ENCODE results near the gene OTOA. TPM values are rescaled to one million over a fixed set of nuclear protein-coding genes. Genes with fewer than 3 reads are reported as not detected.
"Not testable (repeated sequence)": the region's sequence is repeated elsewhere in the genome, so short reads cannot be mapped to it uniquely, and the experiment has no call there.

Gene OTOA
- polyA plus RNA-seq, 3 donors from 2014 or later, result not detected

- H3K4me1 Mint-ChIP-seq, result peaks cover 55% of the 10 kb centered on the region in 2 donors
- H3K36me3 Mint-ChIP-seq, result no peaks in the 10 kb centered on the region
- H3K9me3 Mint-ChIP-seq, result no peaks in the 10 kb centered on the region
- no peak for DNase-seq
- peak overlapping the region; percentile 64 to 86 (median 80) for H3K4me3 Mint-ChIP-seq
- peaks cover 4 to 12% (median 11%) of the 10 kb centered on the region in 3 donors for H3K27me3 Mint-ChIP-seq (ENCODE audit: low read depth in 3 of 3)
- peak overlapping the region; percentile 94 to 97 (median 96) for H3K27ac Mint-ChIP-seq
Observed at GRCh38 chr16:21646091-21646490, 17.7 kb upstream of the OTOA start.

DNA sequence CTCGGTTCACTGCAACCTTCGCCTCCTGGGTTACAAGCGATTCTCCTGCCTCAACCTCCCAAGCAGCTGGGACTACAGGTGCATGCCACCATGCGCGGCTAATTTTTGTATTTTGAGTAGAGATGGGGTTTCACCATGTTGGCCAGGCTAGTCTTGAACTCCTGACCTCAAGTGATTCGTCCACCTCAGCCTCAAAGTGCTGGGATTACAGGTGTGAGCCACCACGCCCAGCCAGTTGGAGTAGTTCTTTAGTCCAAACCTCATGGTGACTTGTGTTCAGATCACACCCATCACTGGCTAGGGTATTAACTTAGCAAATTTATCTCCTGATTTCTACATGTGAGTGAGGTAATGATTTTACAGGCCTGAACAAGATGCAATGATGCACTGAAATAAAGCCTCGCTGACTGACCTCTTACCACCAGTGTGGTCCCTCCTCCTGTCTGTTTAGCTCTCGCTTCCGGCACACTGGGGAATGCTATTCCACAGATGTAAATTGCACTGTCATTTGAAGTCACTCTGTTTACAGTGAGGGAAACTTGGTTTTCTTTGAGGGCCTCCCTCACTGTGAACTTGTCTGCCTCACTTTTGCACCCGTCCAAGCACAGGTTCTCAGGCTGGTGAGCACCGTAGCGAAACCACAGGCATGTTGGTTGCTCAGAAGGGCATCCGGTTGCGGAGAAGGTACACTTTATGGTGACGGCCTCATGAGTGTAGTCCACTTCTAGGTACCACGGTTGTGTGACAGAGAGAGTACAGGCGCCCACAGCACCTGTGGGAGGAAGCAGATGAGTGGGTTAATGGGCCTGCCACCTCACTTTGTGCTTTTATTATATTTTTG is 16.8 kb upstream of the OTOA start:
- peak overlapping the region; percentile 70 to 81 (median 76) for H3K4me3 Mint-ChIP-seq
- DNase-seq, result peak; percentile 77 to 84 (median 83)
- no peaks in the 10 kb centered on the region for H3K36me3 Mint-ChIP-seq
- peaks cover 55% of the 10 kb centered on the region in 2 donors for H3K4me1 Mint-ChIP-seq
- H3K27ac Mint-ChIP-seq, result peak overlapping the region; percentile 94 to 97 (median 96)
- H3K9me3 Mint-ChIP-seq, result no peaks in the 10 kb centered on the region
- peaks cover 4 to 12% (median 11%) of the 10 kb centered on the region in 3 donors for H3K27me3 Mint-ChIP-seq (ENCODE audit: low read depth in 3 of 3)

GRCh38 chr16:21647562-21648164 is 16.1 kb upstream of the OTOA start:
- no peaks in the 10 kb centered on the region for H3K9me3 Mint-ChIP-seq
- DNase-seq, result no peak
- H3K4me3 Mint-ChIP-seq, result peak overlapping the region in 2 of 5 donors; percentile 26 to 61
- H3K27me3 Mint-ChIP-seq (ENCODE audit: low read depth in 3 of 3), result peaks cover 4 to 12% (median 11%) of the 10 kb centered on the region in 3 donors
- no peaks in the 10 kb centered on the region for H3K36me3 Mint-ChIP-seq
- H3K4me1 Mint-ChIP-seq, result peaks cover 55% of the 10 kb centered on the region in 2 donors
- H3K27ac Mint-ChIP-seq, result peak overlapping the region; percentile 94 to 97 (median 96)

GRCh38 chr16:21649826-21650406 is 13.9 kb upstream of the OTOA start:
- Mint-ChIP-seq H3K27me3 (ENCODE audit: low read depth in 3 of 3) (peaks cover 6 to 12% (median 11%) of the 10 kb centered on the region in 3 donors), H3K4me1 (peaks cover 40 to 46% of the 10 kb centered on the region in 2 donors)
- DNase-seq, H3K36me3 Mint-ChIP-seq, H3K27ac Mint-ChIP-seq, H3K9me3 Mint-ChIP-seq, H3K4me3 Mint-ChIP-seq: not testable (repeated sequence)

DNA sequence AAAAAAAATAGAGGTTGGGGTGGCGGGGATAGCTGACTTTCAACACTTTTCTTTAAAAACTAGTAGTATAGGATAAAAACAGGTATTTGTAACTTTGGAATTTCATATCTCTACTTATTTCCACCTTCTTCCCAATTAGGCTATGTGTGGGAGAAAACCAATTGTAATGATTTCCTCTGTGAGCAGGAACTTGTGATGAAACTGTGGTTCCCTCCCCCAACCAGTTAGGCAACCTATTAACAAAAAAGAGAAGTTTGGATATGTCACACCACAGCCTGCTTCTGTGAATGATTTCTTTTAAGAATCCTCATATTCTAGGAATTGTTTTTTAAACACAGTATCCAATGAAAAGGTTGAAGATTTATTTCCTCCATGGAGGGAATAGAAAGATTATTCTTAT is 13.2 kb upstream of the OTOA start:
- no peak overlapping the region for H3K4me3 Mint-ChIP-seq
- H3K27me3 Mint-ChIP-seq (ENCODE audit: low read depth in 3 of 3), result peaks cover 3 to 8% (median 8%) of the 10 kb centered on the region in 3 donors
- no peaks in the 10 kb centered on the region for H3K9me3 Mint-ChIP-seq
- H3K27ac Mint-ChIP-seq, result peak overlapping the region in 2 of 6 donors; percentile 30 to 36
- no peak for DNase-seq
- H3K36me3 Mint-ChIP-seq, result peaks cover 0 to 5% (median 4%) of the 10 kb centered on the region in 3 donors
- peaks cover 34 to 40% of the 10 kb centered on the region in 2 donors for H3K4me1 Mint-ChIP-seq

DNA sequence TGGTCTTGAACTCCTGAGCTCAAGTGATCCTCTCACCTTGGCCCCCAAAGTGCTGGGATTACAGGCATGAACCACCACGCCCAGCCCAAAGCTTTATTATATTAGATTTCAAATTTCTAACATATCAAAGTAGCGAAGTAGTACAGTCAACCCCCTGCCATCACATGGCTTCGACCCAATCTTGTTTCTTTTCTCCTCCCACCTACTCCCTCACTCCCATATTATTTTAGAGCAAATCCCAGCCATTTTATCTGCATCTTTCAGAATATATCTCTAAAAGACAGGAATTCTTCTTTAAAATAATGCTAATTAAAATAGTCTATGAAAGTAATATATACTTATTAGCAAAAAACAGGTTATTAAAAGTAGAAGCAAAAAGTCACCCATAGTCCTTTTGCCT is 12.3 kb upstream of the OTOA start:
- Mint-ChIP-seq H3K4me3 (no peak overlapping the region), H3K9me3 (no peaks in the 10 kb centered on the region), H3K36me3 (peaks cover 0 to 7% (median 5%) of the 10 kb centered on the region in 3 donors), H3K4me1 (peaks cover 27 to 33% of the 10 kb centered on the region in 2 donors), H3K27ac (peak overlapping the region in 3 of 6 donors; percentile 18 to 52 (median 51)), H3K27me3 (ENCODE audit: low read depth in 3 of 3) (peaks cover 2 to 6% (median 5%) of the 10 kb centered on the region in 3 donors)
- DNase-seq, result no peak

DNA sequence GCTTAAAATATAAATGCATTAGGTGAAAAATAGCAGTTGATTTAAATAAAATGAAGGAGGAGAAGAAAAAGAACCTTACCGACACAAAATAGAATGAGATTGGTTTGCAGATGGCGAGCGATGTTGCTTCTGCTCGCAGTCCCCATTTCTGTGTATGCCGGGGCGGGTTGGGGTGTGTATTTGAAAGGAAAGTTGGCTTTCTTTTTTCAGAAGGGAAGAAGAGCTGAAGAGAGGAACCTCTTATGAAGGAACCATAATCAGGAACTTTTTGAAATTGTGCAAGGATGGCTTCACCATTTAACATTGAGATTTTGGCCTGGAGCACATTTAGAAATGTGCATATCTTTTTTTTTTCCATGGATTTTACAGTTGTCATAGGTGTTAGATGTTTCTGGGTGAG is 11.3 kb upstream of the OTOA start, which contains the start of gene IGSF6:
IGSF6 (minus strand) TSS at position 156 of the 400 bp plus-strand sequence; CDS start at position 146, 10 bp downstream.
- no peaks in the 10 kb centered on the region for H3K9me3 Mint-ChIP-seq
- peaks cover 5 to 7% (median 6%) of the 10 kb centered on the region in 3 donors for H3K36me3 Mint-ChIP-seq
- peaks cover 0 to 2% (median 0%) of the 10 kb centered on the region in 3 donors for H3K27me3 Mint-ChIP-seq (ENCODE audit: low read depth in 3 of 3)
- peaks cover 27 to 34% of the 10 kb centered on the region in 2 donors for H3K4me1 Mint-ChIP-seq
- H3K27ac Mint-ChIP-seq, result peak within 1 kb of the TSS in 4 of 6 donors; percentile 18 to 52 (median 47)
- H3K4me3 Mint-ChIP-seq, result peak within 1 kb of the TSS in 1 of 5 donors; percentile 18
- no peak for DNase-seq

DNA sequence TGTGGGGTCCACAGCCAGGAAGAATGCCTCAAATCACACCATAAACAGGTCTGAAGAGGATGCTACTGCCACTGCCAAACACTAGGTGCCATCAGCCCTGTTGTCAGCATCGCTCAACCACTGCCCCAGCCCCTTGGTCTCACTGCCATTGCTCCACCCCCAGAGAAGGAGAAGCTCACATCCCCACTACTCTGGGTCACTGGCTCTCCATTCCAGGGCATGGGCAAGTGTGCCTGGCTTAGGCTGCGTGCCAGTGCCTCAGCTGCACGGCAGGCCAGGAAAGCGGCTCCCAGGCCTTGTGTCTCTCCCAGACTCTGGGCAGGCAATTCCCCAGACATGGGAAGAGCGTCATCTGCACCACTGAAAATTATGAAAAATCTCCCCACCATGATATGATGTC is 10.2 kb upstream of the OTOA start:
- H3K27me3 Mint-ChIP-seq (ENCODE audit: low read depth in 3 of 3), result peaks cover 0 to 2% (median 0%) of the 10 kb centered on the region in 3 donors
- H3K4me3 Mint-ChIP-seq, result no peak overlapping the region
- peaks cover 5 to 7% (median 6%) of the 10 kb centered on the region in 3 donors for H3K36me3 Mint-ChIP-seq
- no peak overlapping the region for H3K27ac Mint-ChIP-seq
- peaks cover 26 to 30% of the 10 kb centered on the region in 2 donors for H3K4me1 Mint-ChIP-seq
- no peaks in the 10 kb centered on the region for H3K9me3 Mint-ChIP-seq
- DNase-seq, result no peak

- Mint-ChIP-seq H3K4me3 (no peak overlapping the region), H3K9me3 (no peaks in the 10 kb centered on the region), H3K4me1 (peaks cover 23 to 26% of the 10 kb centered on the region in 2 donors), H3K27me3 (ENCODE audit: low read depth in 3 of 3) (peaks cover 0 to 2% (median 0%) of the 10 kb centered on the region in 3 donors), H3K36me3 (peaks cover 5 to 7% (median 6%) of the 10 kb centered on the region in 3 donors), H3K27ac (peak overlapping the region in 3 of 6 donors; percentile 12 to 31 (median 15))
- no peak for DNase-seq
Observed at GRCh38 chr16:21654466-21654865, 9.3 kb upstream of the OTOA start.

DNA sequence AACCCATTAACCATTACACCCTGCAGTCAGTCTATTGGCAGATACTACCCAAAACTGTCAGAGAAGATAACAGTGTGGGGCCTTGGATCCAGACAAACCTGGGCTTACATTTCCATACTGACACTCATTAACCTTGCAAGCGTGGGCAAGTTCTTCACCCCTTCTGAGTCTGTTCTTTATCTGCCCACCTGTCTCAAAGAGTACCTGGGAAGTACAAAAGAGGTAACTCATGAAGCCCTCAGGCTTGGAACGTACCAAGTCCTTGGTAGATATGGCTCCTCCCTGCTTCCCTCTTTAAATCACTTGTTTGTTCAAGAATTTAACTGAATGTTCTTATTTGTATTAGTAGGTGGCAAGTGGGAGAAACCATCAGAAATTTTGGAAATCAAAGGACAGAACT is 8.9 kb upstream of the OTOA start:
- H3K36me3 Mint-ChIP-seq, result peaks cover 5 to 7% (median 6%) of the 10 kb centered on the region in 3 donors
- H3K27me3 Mint-ChIP-seq (ENCODE audit: low read depth in 3 of 3), result peaks cover 0 to 2% (median 0%) of the 10 kb centered on the region in 3 donors
- peaks cover 23 to 26% of the 10 kb centered on the region in 2 donors for H3K4me1 Mint-ChIP-seq
- no peaks in the 10 kb centered on the region for H3K9me3 Mint-ChIP-seq
- DNase-seq, result no peak
- H3K4me3 Mint-ChIP-seq, result no peak overlapping the region
- peak overlapping the region in 2 of 6 donors; percentile 12 to 32 for H3K27ac Mint-ChIP-seq

DNA sequence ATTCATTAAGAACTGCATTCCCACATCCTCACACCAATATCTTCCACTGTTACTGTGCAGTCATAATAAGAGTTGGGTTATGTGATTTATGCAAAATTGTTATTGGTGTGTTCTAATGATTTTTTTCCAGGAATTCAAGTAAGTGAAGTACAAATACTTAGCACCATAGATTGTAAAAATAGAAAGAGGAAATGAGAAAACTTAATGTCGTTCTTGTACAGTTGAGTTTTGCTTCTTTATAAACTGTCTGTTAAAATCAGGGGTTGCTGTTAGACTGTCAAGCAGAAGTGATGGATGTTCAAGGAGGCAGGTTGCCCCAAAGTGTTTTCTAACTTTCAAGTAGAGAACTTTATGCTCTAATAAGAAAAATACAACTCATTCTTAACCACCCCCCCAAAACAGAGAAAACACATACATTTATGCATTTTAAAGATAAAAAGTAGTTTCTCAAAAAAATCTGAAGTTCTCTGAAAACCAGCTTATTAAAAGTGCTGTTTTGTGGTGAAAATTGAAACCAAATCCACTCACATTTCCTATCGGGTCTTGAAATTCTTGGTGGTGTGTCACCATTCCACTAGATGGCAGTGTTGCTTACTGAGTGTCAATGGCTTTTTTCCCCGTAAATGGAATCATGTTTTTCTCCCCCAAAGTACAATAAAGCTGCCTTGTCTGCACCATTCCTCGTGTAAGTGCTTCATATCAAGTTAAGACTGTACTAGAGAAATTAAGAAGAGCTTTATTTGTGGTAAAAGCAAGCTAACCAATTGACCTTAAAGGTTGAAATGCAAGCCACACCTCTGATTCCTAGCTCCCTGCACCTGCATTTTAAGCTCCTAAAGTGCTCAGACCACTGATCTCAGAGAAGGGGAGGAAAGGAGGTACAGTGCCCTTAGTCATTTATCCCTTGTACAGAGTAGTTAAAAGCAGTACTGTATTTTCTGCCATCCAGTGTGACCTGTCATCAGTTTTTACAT is 6.7 kb upstream of the OTOA start:
- Mint-ChIP-seq H3K9me3 (no peaks in the 10 kb centered on the region), H3K4me1 (peaks cover 34 to 36% of the 10 kb centered on the region in 2 donors), H3K27me3 (ENCODE audit: low read depth in 3 of 3) (peaks cover 0 to 2% (median 0%) of the 10 kb centered on the region in 3 donors), H3K36me3 (peaks cover 5 to 7% (median 6%) of the 10 kb centered on the region in 3 donors), H3K27ac (peak overlapping the region; percentile 48 to 83 (median 67)), H3K4me3 (peak overlapping the region; percentile 15 to 78 (median 50))
- peak; percentile 50 to 63 (median 61) for DNase-seq

GRCh38 chr16:21659124-21659523 is 4.6 kb upstream of the OTOA start:
- Mint-ChIP-seq H3K9me3 (no peaks in the 10 kb centered on the region), H3K4me3 (no peak overlapping the region), H3K27me3 (ENCODE audit: low read depth in 3 of 3) (peaks cover 0 to 4% (median under 1%) of the 10 kb centered on the region in 3 donors), H3K27ac (peak overlapping the region in 1 of 6 donors; percentile 28), H3K36me3 (peaks cover 5 to 7% (median 6%) of the 10 kb centered on the region in 3 donors), H3K4me1 (peaks cover 33 to 36% of the 10 kb centered on the region in 2 donors)
- no peak for DNase-seq
